Muscle layer of duodenum (tissue), 2 donors: ENCODE results near the gene IL32.
"Not testable (repeated sequence)": the region's sequence is repeated elsewhere in the genome, so short reads cannot be mapped to it uniquely, and the experiment has no call there.

Experiments used
- H3K27ac ChIP-seq: one replicate; pipeline ENCODE4 v1.7.0; 2013; ENCODE audit warnings: mild to moderate bottlenecking, low read length
- H3K27me3 ChIP-seq: one replicate; pipeline ENCODE4 v1.7.0; 2013; ENCODE audit warnings: low read depth, mild to moderate bottlenecking, control low read depth, low read length
- H3K36me3 ChIP-seq, 2 donors: one replicate each; pipeline ENCODE4 v1.7.0; 2013; ENCODE audit warnings: low read length in 2 of 2, control low read depth in 1 of 2, mild to moderate bottlenecking in 1 of 2; ENCODE audit not compliant: insufficient read depth in 2 of 2, control insufficient read depth in 1 of 2
- H3K4me1 ChIP-seq, 2 donors: one replicate each; pipeline ENCODE4 v1.7.0; 2013; ENCODE audit warnings: low read length in 2 of 2, mild to moderate bottlenecking in 2 of 2, control low read depth in 1 of 2, moderate library complexity in 1 of 2; ENCODE audit not compliant: insufficient read depth in 2 of 2, control insufficient read depth in 1 of 2
- H3K4me3 ChIP-seq, 2 donors: one replicate each; pipeline ENCODE4 v1.7.0; 2013; ENCODE audit warnings: low read length in 2 of 2, low read depth in 1 of 2, mild to moderate bottlenecking in 1 of 2
- H3K9me3 ChIP-seq, 2 donors: one replicate each; pipeline ENCODE4 v1.7.0; 2013; ENCODE audit warnings: low read length in 2 of 2, control low read depth in 1 of 2, mild to moderate bottlenecking in 1 of 2; ENCODE audit not compliant: control insufficient read depth in 1 of 2
- donor health status: healthy.

Gene IL32

DNA sequence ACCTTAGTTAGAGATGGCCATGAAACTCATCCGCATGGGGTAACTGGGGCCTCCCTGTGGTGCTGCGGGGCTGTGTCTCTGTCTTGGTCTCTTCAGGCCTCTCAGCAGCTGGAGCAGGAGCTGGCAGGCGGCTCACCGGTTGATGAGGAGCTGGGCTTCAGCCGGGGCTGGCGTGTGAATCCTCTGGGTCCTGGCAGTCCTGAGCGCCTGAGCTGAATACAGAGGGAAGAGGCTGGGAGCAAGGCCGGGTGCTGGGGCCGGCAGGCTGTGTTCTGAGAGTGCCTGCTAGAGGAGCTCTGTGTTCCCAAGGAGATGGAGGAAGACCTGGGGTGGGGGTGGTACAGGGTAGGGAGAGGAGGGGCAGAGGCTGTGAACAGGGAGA is 9.7 kb upstream of the IL32 start:
- H3K27ac ChIP-seq, H3K36me3 ChIP-seq, H3K4me3 ChIP-seq, H3K9me3 ChIP-seq, H3K27me3 ChIP-seq: not testable (repeated sequence)
- H3K4me1 ChIP-seq: peaks cover 0 to 20% of the 10 kb centered on the region in 2 donors

DNA sequence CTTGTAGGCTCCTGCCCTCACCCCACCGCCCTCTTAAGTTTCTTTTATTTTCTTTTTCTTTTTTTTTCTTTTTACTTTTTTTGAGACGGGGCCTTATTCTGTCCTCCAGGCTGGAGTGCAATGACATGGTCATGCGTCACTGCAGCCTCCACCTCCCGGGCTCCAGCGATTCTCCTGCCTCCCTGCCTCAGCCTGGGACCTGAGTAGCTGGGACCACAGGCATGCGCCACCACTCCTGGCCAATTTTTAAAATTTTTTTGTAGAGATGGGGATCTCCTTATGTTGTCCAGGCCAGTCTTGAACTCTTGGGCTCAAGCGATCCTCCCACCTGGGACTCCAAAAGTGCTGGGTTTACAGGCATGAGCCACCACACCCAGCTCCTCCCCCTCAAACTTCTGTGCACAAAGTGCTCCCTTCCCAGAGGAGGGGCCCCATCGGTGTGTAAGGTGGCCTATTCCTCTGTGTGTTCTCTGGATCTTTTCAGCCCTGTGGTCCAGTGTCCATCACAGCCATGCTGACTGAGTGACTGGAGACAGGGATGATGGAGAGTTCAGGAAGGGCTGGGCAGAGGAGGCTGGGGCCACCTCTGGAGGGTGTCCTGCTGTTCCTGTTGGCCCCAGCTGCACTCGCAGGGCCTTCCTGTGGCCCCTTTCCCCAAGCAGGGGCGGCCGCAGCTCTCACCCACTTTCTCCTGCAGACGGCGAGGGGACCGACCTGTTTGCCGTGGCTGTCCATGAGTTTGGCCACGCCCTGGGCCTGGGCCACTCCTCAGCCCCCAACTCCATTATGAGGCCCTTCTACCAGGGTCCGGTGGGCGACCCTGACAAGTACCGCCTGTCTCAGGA is 8.9 kb upstream of the IL32 start:
- Histone ChIP-seq H3K4me3 (no peak overlapping the region), H3K27me3 (no peaks in the 10 kb centered on the region), H3K36me3 (no peaks in the 10 kb centered on the region), H3K9me3 (no peaks in the 10 kb centered on the region), H3K27ac (no peak overlapping the region), H3K4me1 (peaks cover 0 to 20% of the 10 kb centered on the region in 2 donors)

DNA sequence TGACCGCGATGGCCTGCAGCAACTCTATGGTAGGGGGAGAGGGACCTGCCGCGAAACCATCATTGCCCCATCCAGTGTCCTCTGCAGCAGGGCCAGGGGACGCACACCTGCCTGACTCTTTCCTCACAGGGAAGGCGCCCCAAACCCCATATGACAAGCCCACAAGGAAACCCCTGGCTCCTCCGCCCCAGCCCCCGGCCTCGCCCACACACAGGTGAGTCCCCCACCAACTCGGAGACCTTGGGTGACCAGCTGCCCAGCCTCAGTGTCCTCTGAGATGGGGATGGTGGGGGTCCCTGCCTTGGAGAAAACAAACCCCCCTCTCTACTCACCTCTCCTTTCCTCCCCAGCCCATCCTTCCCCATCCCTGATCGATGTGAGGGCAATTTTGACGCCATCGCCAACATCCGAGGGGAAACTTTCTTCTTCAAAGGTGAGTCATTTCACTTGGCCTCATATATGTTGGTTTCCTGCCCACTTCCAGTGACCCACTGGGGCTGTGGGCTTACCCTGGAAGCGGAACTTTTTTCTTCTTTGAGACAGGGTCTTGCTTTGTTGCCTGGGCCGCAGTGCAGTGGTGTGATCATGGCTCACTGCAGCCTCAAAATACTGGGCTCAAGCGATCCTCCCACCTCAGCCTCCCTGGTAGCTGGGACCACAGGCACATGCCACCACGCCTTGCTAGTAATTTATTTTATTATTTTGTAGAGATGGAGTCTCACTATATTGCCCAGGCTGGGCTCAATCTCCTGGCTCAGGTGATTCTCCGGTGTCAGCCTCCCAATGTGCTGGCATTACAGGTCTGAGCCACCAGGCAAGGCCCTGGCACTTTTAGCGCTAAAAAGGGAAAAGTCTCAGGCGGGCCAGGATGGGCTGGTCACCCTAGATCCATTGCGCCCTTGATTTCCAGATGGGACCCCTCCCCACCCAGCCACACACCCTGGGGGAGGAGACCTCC is 8.0 kb upstream of the IL32 start:
- peak overlapping the region in 1 of 2 donors; percentile 79 for H3K4me3 ChIP-seq

DNA sequence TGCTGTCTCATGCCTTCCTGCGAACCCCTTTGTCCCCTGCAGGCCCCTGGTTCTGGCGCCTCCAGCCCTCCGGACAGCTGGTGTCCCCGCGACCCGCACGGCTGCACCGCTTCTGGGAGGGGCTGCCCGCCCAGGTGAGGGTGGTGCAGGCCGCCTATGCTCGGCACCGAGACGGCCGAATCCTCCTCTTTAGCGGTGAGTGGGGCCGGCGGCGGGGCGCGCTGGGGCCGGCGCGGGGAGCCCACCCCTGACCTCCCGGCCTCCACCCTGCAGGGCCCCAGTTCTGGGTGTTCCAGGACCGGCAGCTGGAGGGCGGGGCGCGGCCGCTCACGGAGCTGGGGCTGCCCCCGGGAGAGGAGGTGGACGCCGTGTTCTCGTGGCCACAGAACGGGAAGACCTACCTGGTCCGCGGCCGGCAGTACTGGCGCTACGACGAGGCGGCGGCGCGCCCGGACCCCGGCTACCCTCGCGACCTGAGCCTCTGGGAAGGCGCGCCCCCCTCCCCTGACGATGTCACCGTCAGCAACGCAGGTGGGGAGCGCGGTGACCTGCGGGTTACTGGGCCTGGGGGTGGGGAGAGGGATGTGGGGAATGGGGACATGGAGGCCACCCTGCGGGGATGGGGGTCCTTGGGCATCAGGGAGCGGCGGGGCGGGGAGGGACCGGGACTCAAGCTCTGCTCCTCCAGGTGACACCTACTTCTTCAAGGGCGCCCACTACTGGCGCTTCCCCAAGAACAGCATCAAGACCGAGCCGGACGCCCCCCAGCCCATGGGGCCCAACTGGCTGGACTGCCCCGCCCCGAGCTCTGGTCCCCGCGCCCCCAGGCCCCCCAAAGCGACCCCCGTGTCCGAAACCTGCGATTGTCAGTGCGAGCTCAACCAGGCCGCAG is 7.1 kb upstream of the IL32 start:
- Histone ChIP-seq H3K27me3 (no peaks in the 10 kb centered on the region), H3K4me1 (peaks cover 0 to 20% of the 10 kb centered on the region in 2 donors), H3K9me3 (no peaks in the 10 kb centered on the region), H3K27ac (no peak overlapping the region), H3K36me3 (no peaks in the 10 kb centered on the region), H3K4me3 (peak overlapping the region; percentile 37 to 79)

More for the DNA sequence above, 8.0 kb upstream of the IL32 start:
- Histone ChIP-seq H3K27ac (no peak overlapping the region), H3K27me3 (no peaks in the 10 kb centered on the region), H3K36me3 (no peaks in the 10 kb centered on the region), H3K9me3 (no peaks in the 10 kb centered on the region), H3K4me1 (peaks cover 0 to 20% of the 10 kb centered on the region in 2 donors)

DNA sequence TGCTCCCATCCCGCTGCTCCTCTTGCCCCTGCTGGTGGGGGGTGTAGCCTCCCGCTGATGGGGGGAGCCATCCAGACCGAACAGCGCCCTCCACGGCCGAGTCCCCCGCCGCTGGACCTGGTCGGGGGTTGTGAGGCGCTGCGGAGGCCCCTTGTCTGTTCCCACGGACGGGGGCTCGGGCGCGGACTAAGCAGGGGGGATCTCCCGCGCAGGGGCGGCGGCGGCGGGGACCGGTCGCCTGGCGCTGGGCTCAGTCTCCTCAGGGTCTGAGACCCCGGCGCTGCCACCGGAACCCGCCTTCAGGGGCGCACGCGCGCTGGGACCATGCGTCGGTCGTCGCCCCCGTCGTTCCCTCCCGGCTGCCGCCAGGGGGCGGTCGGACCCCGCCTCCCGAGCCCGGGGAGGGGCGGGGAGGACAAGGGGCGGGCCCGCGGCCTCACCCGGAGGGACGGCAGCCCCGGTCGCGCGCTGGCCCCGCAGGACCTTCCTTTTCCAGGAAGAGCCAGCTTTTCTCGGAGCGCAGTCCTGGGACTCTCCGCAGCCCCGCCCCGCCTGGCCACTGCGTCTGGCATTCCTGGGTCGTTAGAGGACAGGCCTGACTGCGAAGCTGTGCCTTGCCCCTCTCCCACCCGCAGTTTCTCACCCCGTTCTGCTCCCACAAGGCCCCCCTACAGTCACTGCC is 6.3 kb upstream of the IL32 start:
- Histone ChIP-seq H3K27me3 (no peaks in the 10 kb centered on the region), H3K36me3 (no peaks in the 10 kb centered on the region), H3K9me3 (no peaks in the 10 kb centered on the region), H3K4me3 (peak overlapping the region; percentile 50 to 79), H3K4me1 (peaks cover 0 to 20% of the 10 kb centered on the region in 2 donors), H3K27ac (peak overlapping the region; percentile 80)

DNA sequence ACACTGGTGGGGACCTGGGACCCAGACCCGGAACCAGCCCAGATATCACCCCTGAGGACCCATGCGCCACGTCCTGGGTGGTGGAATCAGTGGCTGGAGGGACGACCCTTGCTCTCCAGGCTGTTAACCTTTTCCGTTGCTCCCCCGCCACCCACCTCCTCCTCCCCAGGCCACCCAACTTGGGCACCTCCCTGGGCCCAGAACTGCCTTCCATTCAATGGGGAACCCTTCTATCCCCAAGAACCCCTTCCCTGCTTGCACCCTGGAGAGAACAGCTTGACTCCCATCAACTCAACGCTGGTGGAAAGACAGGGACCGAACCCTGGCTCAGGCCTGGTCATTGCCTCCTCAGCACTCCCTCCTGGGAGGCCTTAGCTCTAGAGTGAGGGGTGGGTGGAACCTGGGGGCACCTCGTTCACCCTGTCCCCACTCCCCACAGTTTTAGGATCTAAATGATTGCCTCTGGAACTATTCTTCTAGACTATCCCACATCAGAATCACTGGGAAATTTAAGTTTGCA is 5.7 kb upstream of the IL32 start:
- H3K27me3 ChIP-seq: no peaks in the 10 kb centered on the region
- peak overlapping the region; percentile 80 for H3K27ac ChIP-seq
- H3K4me1 ChIP-seq: peaks cover 0 to 23% of the 10 kb centered on the region in 2 donors
- H3K4me3 ChIP-seq: peak overlapping the region; percentile 50 to 79
- H3K36me3 ChIP-seq: no peaks in the 10 kb centered on the region
- no peaks in the 10 kb centered on the region for H3K9me3 ChIP-seq

DNA sequence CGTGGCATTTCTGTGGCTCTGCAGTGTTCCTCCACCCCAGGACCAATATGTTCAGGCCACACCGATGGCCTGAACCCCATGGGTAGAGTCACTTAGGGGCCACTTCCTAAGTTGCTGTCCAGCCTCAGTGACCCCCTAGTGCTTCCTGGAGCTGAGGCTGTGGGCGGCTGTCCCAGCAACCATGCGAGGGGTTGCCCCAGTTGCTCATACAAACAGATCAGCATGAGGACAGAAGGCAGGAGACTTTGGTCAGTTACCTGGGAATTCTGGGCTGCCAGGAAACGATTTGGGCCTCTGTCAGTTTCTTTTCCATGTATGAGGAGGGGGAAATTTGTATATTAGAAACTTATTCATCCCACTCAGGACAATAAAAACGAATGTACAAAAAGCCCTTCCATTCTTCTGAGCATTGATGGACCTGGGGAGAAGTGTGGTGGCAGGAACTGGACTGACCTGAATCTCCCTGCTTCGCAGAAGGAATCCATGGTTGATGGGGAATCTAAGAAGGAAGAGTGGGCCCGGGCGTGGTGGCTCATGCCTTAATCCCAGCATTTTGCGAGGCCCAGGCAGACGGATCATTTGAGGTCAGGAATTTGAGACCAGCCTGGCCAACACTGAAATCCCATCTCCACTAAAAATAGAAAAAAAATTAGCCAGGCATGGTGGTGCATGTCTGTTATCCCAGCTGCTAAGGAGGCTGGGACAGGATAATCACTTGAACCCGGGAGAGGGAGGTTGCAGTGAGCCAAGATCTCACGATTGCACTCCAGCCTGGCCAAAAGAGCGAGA is 4.9 kb upstream of the IL32 start:
- no peaks in the 10 kb centered on the region for H3K9me3 ChIP-seq
- no peaks in the 10 kb centered on the region for H3K27me3 ChIP-seq
- H3K27ac ChIP-seq: no peak overlapping the region
- H3K4me3 ChIP-seq: no peak overlapping the region
- H3K36me3 ChIP-seq: no peaks in the 10 kb centered on the region
- H3K4me1 ChIP-seq: peaks cover 0 to 22% of the 10 kb centered on the region in 2 donors

DNA sequence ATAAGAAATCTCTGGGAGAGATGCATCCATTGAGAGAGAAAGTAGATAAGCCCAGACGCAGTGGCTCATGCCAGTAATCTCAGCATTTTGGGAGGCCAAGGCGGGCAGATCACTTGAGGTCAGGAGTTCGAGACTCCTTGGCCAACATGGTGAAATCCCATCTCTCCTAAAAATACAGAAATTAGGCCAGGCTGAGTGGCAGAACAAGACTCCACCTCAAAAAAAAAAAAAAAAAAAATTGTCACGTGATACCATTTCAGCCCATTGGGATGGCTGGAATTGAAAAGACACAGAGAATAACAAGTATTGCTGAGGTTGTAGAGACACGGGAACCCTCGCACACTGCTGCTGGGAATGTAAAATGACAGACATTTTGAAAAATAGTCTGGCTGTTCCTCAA is 2.9 kb upstream of the IL32 start:
- Histone ChIP-seq H3K9me3 (no peaks in the 10 kb centered on the region), H3K4me1 (peaks cover 0 to 22% of the 10 kb centered on the region in 2 donors), H3K27ac (no peak overlapping the region), H3K27me3 (no peaks in the 10 kb centered on the region), H3K4me3 (no peak overlapping the region), H3K36me3 (no peaks in the 10 kb centered on the region)

DNA sequence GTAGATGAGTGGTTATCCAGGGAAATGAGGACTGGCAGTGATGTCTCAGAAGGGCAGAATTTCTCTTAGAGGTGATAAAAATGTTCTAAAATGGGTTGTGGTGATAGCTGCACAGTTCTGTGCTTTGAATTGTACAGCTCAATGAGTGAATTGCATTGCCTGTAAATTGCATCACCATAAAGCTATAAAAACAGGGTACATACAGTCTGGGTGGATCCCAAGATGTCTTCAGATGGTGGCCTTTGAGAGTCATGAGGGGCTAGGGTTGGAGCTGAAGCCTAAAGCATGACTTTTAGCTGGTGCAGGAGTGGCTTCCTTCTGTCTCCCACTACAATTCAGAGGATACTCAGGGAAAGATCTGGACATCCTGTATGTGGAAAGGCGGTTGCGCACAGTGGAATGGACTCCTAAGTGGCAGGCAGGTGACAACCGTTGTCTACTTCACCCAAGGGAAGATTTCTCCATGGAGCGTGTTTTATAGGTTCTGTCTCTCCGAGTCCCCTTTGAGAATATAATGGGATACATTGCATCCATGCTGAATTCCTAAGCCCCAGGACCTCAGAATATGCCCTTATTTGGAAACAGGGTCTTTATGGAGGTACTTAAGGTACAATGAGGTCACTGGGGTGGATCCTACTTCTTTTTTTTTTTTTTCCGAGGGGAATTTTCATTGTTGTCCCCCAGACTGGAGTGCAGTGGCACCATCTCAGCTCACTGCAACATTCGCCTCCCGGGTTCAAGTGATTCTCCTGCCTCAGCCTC is 1.6 kb upstream of the IL32 start:
- Histone ChIP-seq H3K36me3 (no peaks in the 10 kb centered on the region), H3K9me3 (no peaks in the 10 kb centered on the region), H3K4me3 (no peak overlapping the region), H3K4me1 (peaks cover 0 to 12% of the 10 kb centered on the region in 2 donors), H3K27me3 (no peaks in the 10 kb centered on the region), H3K27ac (no peak overlapping the region)
